NCI-H510A treated with DMSO at 0.1 percent for 48 hours (cell line): Measurements from ENCODE around the gene GRK7.
"Not testable (repeated sequence)": the region's sequence is repeated elsewhere in the genome, so short reads cannot be mapped to it uniquely, and the experiment has no call there.

Experiments used
- DNase-seq: peaks from one replicate; lab custom pipeline; 2025; lab: John Stamatoyannopoulos, UW

The GRK7 gene

DNA sequence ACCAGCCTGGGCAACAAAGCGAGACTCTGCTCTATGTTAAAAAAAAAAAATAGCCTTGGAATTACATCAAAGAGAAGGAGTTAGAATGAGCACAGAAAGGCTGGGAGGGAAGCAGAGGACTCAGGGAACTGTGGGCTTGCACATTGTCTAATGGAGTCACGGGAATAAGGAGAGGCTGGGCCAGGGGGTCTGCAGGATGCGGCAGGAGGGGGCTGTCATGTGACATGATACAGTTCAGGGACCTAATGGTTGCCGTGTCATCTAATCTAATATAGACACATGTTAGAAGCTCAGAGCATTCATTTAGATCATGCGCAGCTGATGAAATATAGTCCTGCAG is 32.5 kb downstream of the GRK7 start:
- DNase-seq = no peak

DNA sequence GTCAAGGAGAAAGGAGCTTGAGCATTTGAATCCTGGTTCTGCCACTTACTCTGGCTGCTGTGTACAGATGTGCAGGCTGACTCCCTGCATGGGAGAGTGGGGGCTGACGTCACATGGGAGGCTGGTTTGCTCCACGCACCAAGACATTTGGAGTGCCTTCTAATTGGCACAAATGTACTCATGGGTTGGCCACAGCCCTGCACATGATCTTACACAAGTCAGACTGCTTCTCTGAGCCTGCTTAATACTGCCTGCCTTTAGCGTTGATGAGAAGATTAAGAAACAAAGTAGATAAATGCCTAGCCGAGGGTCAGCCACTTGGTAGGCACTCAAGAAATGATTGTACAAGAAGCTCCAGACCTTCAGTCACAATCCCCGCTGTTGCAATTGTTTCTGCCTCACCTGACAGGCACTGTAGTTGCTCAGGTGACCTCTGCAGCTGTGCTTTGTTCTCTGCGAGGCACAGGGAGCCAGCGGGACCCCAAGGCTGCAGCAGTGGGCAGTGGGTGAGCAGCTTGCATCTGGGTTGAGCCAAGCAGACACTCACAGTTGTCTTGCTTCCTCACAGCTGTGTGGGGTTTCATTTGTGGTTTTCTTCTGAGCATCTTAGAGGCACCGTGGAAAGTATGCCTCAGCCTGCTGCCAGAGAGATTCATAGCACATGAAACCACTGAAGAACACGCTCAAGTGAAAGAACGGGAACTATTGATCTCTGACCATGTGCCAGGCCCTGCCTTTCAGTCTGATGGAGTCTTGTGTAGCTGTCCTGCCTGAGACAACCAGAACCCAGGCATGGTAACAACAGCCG is 33.1 kb downstream of the GRK7 start:
- DNase-seq = peak; percentile 10

DNA sequence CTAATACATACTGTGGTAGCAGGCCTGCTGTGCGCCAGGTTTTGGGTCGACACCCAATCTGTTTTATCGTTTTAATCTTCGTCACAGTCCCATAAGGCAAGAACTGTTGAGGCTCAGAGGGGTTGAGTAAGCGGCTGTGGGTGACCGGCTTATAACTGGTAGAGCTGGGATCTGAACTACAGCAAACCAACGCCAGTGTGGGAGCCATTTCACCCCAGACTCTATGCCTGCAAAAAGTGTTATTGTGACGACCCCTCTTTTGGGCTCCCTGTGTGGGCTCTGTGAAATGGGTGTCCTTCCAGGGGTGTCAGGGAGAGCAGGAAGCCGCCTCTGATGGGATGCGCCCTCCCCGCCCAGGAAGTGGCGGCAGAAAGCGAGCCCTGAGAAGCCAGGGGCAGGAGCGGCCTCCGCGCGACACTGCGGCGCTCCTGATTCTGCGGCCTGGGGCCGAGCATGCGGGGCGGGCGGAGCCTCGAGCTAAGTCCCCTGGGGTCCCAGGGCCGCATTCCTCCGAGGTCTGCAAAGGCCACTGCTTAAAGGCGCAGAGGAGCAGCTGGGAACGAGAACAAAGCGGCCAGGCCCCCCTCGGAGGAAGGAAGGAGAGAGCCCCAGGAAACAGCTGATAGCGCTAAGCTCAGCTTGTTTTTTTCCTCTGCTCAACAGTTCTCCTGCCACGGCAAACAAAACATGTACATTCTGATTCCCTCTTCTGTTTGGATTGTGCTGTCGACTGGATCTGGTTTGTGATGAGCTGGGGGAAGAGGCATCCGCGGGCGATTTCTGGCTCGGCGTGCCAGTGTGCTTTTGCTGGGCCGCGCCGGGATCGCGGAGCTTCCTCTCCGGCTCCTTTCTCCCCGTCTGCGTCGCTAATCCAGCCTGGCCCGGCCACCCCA is 33.9 kb downstream of the GRK7 start:
- DNase-seq = peak; percentile 10

DNA sequence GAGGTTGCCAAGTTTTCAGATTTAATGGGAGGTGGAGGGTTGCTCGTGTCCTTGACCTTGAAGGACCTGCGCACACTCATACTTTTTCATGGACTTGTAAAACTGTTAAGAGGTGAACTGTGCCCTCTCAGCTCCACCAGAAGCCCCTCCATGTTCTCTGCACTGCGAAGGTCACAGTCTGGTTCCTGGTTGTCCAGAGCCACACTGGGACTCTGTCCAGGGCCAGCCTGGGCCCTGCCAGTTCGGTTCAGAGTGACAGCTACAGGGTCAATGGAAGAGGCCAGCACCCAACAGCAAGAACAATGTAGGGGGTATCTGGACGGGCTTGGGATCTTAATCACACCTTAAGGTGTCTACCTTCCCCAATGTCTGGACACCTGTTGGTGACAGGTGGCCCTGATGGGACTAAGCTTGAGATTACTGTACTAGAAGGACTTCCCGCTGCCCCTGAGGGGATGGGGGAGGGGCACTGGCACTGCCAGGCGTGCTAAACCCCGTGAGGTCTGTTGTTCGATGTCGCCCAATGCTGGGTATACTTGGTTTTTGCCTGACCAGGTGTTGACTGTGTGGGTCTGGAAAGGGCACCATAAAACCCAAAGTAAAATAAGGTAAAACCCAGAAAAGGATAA is 34.7 kb downstream of the GRK7 start:
- no peak for DNase-seq

DNA sequence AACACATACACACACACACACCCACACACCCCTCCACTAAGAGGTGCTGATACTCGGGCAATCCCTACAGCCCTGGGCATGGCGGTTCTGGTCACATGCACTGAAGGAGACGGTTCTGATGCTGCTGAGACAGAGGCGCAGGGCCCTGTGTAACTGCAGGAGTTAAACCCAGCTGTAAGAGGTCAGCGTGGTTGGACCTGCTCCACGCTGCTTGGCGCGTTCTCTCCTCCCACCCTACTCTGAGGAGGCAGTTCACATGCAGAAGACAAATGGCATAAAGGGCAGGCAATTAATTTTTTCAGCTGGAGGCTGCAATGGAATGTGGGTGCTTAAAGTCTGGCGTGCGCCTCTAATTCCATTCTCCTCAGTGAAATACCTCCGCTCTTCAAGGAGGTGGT is 35.2 kb downstream of the GRK7 start:
- DNase-seq = no peak

DNA sequence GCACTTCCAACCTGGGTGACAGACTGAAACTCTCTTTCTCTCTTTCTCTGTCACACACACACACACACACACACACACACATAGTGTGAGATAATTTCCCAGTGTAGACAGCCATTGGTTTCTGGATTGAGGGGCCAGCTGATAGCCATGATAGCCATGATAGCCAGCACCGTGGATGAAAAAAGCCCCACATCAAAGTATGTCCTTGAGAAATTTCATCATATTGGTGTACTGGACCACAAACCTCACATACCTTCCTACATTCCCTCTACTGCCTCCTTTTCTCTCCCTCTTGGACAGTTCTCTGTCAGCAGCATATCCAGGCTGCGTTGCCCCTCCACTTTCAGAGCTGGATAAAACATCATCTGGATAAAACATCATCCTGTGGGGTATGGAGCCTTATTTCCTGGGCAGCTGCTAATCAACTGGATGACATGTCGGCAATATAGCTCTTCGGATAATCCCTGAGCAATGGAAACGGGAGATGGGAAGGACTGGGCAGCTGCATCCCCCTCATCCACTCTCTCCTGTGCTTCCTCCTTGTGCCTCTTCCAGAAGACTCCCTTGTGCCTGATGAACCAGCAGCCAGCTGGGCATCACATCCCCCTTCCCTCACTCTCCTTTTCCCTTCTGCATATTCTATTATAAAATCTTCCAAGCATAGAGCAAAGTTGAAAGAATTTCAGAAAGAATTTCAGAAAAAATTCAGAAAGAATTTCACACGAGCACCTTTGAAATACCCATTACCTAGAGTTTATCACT is 39.3 kb downstream of the GRK7 start:
- no peak for DNase-seq

DNA sequence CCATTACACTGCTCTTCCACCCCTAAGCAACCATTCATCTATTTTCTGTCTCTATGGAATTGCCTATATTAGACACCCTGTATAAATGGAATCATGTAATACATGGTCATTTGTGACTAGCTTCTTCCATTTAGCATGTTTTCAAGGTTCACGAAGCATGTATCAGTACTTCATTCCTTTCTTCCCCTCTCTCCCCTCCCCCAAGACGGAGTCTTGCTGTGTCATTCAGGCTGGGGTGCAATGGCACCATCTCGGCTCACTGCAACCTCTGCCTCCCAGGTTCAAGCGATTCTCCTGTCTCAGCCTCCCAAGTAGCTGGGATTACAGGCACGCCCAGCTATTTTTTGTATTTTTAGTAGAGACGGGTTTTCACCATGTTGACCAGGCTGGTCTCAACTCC is 40.3 kb downstream of the GRK7 start:
- not testable (repeated sequence) for DNase-seq

DNA sequence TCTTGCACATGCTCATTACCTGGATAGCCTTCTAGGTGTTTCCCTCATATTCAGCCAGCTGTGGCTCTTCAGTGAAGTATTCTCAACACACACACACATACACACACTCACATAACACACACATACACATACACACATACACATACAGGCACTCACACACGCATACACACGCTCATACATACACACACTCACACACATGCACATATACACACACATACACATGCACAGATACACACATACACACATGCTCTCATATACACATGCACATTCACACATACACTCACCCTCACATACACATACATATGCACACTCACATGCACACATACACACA is 41.2 kb downstream of the GRK7 start:
- DNase-seq = no peak

DNA sequence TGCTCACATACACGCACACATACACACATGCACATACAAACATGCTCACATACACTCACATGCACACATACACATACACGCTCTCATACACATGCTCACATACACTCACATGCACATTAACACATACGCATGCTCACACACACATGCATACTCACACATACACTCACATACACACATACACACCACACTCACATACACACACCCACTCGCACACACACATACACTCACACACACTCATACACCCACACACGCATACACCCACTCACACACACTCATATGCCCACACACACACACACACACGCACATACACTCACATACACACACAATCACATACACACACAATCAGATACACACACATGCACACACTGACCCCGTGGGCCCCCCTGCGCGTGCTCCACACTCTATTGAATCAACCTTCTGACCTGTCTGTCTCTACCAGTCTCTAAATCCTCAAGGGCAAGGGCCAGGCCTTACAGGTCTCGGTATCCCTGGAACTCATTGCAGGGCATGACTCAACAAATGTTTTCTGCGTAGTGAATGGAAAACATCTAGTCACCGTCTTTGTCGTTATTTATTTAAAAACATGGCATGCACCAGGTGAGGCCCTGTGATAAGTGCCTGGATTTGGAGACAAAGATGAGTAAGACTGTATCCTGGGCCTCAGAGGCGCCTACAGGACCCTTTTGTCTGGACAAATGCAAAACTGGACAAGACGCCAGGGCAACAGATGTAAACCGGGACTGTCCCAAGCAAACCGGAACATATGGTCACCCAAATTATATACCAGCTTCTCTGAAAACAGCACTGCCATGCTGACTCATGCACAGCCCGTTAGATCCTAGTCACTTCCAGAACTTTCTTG is 41.8 kb downstream of the GRK7 start:
- no peak for DNase-seq

DNA sequence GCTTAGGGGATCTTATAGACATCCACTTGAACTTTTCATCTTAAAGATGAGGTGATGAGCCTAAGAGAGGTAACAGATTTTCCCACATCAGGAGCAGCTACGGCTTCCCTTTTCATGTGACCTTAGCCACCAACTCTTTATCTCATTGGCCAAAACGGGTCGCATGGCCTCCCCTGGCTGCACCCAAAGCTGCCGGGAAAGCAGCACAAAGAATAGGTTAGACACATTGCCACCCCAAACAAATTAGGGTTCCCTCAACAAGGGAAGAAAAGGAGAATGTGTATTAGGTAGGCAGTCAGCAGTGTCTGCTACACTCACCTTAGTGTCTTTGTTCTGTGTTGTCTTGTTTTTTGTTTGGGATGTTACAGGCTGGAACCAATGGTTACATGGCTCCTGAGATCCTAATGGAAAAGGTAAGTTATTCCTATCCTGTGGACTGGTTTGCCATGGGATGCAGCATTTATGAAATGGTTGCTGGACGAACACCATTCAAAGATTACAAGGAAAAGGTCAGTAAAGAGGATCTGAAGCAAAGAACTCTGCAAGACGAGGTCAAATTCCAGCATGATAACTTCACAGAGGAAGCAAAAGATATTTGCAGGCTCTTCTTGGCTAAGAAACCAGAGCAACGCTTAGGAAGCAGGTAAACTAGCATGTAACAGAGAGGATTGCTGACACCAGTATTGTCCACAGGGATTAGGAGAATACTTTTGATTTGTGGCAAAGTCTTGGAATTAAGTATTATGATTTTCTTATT is 44.2 kb downstream of the GRK7 start:
- no peak for DNase-seq

DNA sequence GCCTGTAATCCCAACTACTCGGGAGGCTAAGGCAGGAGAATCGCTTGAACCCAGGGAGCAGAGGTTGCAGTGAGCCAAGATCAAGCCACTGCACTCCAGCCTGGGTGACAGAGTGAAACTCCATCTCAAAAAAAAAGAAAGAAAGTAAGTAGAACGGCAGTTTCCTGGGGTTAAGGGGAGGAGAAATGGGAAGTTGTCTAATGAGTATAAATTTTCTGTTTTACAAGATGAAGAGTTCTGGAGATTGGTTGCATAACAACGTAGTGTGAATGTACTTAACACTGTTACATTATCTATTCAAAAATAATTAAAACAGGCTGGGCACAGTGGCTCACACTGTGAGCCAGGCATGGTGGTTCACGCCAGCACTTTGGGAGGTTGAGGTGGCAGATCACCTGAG is 45.4 kb downstream of the GRK7 start:
- DNase-seq = no peak

DNA sequence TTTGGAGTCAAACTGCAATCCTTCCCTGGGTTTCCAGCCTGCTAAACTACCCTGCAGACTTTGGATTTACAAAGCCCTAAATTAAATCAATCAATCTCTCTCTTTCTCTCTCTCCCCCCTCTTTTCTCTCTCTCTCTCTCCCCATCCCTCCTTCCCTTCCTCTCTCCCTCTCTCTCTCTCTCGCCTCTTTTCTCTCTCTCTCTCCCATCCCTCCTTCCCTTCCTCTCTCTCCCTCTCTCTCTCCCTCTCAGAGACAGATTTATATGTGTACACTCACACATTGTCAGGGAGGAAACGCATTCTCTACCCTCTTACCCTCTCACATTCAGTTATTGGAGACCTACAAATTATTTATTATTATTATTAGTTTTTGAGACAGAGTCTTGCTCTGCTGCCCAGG is 47.0 kb downstream of the GRK7 start:
- DNase-seq = no peak

DNA sequence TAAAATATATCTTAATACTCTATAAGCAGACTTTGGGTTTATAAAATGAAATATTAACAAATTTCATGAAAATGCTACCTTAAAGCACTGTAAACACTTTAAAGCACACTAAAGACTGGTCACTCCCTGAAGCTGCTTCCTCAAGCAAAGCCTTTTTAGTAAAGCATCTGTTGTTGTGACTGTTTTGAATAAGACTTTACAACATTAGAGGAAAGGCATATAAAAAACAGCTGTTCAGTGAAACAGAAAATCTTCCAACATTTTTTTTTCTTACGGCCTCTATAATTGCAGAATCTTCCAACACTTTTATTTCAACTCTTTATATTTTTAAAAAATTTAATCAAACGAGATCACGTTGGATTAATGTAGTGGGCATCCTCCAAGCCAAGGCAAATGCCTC is 48.1 kb downstream of the GRK7 start:
- DNase-seq = no peak

DNA sequence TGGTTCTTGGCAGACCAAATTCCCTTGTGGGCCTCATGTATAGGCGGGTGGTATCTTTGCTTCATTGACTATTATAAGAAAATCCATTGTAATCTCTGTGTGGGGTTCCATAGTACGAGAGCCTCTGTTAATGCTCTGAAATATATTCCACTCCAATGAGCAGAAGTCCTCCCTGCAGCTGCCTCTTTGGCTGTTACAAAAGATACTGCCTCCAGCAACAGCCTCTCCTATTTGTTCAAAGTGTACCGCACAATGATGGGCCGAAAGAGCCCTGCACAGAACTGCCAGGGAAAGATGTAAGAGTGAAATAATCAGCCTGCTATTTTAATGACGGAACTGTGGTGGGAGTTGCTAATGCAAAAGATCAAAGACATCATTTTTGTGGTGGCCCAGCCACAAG is 48.9 kb downstream of the GRK7 start:
- DNase-seq = no peak

DNA sequence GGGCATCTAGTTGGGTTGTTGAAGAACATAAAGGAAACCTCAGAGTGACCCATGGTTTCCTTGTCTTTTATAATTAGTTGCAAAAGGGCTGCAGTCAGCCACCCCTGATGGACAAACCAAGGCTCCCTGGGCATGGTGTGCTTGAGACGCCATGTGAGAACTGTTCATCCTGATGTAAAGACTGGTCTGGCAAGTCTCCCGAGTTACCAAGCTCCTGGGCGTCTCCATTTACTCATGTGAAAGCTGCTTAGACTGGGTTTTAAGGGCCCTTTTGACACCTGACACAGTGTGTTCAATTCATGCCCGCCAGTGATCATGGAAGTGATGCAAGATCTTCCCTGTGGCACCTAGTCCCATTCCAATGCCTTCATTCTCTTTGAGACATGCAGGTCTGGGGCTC is 49.4 kb downstream of the GRK7 start:
- DNase-seq = no peak
